Mammary epithelial cell (primary cell): Measurements from ENCODE around the gene POU2AF3.

Source experiments
- EZH2 ChIP-seq: IDR thresholded peaks from 2 replicates; pipeline ENCODE4 v1.6.1; 2012; ENCODE audit warnings: low read length, inconsistent platforms, borderline replicate concordance
- TF ChIP-seq, protein P1 (sequence below), 2 donors: IDR thresholded peaks in 1 of 2; conservative IDR thresholded peaks in 1 of 2; 2 replicates each; pipeline ENCODE4 v1.5.1; 2011 to 2012; ENCODE audit warnings: inconsistent platforms in 2 of 2, low read length in 2 of 2, mild to moderate bottlenecking in 2 of 2, control low read depth in 1 of 2, low read depth in 1 of 2; ENCODE audit not compliant: insufficient read depth in 1 of 2; ENCODE audit errors: extremely low read depth in 1 of 2

- TF ChIP-seq, protein P1, sequence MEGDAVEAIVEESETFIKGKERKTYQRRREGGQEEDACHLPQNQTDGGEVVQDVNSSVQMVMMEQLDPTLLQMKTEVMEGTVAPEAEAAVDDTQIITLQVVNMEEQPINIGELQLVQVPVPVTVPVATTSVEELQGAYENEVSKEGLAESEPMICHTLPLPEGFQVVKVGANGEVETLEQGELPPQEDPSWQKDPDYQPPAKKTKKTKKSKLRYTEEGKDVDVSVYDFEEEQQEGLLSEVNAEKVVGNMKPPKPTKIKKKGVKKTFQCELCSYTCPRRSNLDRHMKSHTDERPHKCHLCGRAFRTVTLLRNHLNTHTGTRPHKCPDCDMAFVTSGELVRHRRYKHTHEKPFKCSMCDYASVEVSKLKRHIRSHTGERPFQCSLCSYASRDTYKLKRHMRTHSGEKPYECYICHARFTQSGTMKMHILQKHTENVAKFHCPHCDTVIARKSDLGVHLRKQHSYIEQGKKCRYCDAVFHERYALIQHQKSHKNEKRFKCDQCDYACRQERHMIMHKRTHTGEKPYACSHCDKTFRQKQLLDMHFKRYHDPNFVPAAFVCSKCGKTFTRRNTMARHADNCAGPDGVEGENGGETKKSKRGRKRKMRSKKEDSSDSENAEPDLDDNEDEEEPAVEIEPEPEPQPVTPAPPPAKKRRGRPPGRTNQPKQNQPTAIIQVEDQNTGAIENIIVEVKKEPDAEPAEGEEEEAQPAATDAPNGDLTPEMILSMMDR (conservative IDR thresholded peaks at IDR 0.05 in 1 of 2, IDR thresholded peaks at IDR 0.05 in 1 of 2; ENCODE audit: extremely low read depth in 1 of 2, insufficient read depth in 1 of 2, low read depth in 1 of 2, low read length in 2 of 2): no peak
- TF ChIP-seq EZH2: no peak
Measured at GRCh38 chr11:111354601-111354891, 56.2 kb downstream of the POU2AF3 start.
